Hematopoietic multipotent progenitor cell treated with erythropoietin and hydrocortisone succinate and interleukin-3 and kit ligand, for 6 days (in vitro differentiated cells): Measurements from ENCODE around the gene MRTFB.

Source experiments
- DNase-seq: peaks from one replicate; pipeline ENCODE4 v3.0.0-alpha.2; 2015

MRTFB gene

DNA sequence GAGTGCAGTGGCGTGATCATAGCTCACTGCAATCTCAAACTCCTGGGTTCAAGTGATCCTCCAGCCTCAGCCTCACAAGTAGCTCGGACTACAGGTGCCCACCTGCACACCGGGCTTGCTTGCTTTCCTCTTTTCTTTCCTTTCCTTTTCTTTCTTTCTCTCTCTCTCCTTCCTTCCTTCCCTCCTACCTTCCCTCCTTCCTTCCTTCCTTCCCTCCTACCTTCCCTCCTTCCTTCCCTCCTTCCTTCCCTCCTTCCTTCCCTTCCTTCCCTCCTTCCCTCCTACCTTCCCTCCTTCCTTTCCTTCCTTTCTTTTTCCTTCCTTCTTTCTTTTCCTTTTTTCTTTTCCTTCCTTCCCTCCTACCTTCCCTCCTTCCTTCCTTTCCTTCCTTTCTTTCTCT lies 225.5 kb downstream of the MRTFB start:
- no peak for DNase-seq

DNA sequence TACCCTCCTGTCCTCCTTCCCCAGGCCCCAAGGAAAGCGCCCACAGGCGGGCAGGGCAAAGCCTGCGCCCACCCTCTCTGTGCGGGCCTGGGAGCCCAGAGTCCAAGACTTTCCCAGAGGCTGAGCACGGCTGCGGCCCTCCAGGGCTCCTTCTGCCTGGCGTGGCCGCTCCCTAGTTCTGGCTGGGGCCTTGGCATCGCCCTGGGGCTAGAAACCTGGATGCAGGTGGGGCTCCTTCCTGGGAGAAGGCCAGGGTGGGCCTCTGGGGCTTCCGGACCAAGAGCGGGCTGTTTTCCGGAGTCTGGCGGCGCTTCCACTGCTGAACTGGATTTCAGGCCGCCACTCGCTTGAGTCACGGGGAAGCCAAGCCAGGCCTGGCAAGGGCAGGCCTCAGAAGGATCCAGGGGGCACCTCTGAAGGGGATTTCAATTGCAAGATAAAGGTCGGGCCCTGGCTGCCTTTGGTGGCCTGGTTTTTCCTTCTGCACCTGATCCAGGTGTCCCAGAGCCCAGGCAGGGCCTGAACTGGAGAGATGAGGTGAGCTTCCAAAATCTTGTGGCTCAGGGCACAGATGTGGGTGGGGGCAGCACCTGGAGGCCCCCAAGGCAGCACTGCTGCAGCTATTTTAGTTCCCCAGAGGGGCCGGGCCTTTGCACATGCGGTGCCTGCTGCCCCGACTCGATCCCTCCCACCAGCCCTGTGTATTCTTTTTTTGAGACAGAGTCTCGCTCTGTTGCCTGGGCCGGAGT lies 227.4 kb downstream of the MRTFB start:
- no peak for DNase-seq

DNA sequence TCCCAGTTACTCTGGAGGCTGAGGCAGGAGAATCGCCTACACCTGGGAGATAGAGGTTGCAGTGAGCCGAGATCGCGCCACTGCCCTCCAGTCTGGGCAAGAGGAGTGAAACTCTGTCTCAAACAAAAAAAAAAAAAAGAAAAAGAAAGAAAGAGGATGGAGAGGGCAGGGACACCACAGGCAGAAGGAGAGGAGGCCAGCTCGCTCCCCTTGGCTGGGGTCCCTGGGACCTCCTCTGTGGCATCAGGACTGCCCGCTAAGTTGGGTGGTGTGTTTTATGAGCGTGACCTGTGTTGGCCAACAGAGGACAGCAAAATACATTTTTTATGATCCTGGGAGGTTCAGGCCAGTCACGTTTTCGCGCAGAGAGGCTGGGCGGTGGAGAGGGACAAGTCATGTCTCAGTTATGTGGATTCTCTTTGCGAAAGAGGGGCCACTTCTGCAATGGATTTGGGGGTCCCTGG lies 229.6 kb downstream of the MRTFB start:
- peak; percentile 84 for DNase-seq

DNA sequence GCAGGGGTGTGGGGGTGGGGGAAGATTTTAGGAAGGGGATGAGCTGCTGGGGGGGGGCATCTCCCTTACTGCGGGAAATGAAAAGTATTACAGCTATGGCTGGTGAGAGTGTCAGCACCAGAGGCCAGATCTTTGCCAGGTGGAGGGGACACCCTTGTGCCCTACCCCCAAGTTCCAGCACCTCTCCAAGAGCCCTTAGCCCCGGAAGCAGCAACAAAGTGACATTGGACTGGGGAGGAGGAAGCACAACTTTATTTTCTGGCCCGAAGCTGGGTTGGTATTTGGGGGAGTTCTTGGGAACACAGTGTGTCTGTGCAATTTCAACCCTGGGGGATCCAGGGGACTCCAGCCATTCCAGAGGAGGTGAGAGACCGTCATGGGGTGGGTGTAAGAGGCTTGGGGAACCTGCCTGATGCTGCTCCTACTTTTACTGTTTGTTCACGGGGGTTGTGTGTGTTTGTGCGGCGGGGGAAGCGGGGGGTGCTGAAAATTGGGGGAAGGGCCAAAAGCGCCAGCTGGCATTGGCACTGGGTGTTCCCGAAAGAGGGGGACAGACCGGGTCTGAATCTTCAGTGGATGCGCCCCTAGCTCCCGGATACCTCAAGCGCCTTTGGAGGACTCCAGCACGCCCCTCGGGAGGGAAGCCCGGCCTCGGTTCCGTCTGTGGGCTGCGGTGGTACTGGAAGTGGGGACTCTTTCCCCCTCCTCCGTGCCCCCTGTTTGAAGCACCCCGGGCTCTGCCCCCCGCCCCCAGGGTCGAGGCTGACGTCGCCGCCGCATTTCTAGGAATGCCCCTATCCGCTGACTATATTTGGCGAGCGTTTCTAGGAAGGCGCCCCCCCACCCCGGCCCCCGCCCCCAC lies 230.3 kb downstream of the MRTFB start:
- peak; percentile 20 for DNase-seq

DNA sequence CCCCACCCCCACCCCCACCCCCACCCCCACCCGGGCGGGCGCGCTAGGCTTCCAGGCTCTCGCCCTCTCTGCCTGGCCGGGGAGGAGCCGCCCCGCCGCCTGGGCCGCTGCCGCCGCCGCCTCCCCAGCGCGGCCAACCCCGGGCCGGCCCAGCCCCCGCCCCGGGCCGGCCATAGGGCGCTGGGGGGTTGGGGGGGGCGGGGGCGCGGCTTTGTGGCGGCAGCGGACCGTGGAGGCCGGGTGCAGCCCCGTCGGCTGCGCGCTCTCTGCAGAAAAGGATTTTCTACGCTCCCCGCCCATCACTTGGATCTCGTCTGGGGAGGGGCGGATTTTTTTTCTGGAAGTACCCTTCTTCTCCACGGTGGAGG lies 230.9 kb downstream of the MRTFB start:
- peak; percentile 73 for DNase-seq

DNA sequence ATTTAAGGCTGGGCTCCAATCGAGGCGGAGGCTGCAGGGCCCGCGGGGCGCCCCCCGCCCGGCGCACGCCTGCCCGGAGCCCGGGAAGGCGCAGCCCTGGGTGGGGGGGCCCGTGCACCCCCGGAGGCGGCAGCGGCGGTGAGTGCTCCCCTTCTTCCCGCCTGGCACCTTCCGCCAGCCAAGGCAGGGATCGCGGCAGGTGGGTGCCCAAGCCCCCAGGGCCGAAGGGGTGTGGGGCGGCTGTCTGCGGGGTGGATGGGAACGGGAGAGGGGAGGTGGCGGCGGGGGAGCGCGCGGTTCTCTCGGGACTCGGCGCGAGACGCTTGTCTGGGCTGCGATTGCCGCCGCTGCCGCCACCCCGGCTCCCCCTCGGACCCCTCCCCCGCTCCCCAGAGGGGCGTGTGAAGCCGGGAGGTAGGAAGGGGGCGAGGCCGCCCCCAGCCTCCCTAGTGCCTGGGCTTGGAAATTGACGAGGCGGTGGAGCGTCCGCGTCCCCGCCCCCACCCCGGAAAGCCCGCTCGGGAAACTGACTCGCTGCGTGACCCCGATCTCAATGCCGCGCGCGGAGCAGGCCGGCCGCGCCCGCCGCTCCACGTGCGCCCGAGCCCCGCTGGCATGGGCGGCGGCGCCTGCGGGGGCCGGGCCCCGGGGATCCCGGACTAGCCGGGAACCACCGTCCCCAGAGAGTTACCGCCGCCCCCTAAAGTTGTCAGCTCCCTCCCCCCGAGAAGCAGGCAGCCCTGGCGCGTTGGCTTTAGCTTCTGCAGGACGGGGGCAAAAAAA lies 231.5 kb downstream of the MRTFB start:
- no peak for DNase-seq

DNA sequence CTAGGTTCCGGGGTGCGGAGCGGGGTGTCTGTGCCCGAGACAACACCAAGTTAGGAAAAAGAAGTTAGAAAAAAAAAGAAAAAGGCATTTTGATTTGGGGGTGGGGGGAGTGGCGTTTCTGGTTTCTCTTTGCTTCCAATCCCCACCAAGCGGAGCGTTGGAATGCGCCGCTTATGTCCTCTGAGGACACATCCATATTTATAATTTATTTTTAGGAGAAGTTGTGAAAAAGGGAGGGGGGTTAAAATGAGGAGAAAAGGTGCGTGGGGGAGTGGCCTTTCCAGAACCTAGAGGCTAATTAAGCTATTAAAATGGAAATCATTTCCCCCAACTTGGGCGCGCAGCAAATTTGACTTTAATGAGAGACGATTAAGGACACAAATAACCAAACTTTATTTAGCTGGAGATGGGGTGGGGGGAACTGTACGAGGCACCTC lies 232.1 kb downstream of the MRTFB start:
- DNase-seq, result no peak

DNA sequence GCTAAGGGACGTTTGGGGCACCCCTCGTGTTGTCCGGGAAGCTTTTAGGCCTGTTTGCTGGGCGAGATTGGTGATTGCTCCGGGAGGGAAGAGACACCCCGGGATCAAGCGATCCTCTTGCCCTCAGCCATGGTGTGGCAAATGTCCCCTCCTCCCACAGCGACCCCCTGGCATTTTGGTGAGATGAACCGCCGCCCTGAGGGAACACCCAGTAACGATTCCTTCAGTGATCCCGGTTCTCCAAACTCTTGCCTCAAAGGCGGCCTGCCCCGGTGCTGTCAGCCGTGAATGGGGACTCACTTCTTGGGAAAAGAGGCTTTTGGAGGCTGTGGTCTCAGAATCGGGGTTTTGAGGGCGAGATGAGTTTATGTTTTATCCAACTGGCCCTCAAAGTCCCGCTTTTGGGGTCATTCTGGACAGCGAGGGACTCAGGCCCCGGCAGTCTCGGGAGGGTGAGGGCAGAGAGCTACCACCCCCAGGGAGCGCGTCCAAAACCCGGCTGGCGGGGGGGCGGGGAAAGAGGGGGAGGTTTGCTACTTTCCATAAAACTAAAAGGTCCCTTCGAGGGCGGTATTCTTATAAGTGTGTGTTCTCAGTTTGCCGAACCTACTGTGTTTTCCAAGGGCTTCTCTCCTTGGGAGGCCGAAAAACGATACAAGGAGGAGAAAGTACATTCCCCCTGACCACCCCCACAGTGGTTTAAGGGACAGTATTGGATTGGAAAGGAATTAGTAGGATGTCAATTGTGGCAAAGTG lies 232.7 kb downstream of the MRTFB start:
- no peak for DNase-seq

DNA sequence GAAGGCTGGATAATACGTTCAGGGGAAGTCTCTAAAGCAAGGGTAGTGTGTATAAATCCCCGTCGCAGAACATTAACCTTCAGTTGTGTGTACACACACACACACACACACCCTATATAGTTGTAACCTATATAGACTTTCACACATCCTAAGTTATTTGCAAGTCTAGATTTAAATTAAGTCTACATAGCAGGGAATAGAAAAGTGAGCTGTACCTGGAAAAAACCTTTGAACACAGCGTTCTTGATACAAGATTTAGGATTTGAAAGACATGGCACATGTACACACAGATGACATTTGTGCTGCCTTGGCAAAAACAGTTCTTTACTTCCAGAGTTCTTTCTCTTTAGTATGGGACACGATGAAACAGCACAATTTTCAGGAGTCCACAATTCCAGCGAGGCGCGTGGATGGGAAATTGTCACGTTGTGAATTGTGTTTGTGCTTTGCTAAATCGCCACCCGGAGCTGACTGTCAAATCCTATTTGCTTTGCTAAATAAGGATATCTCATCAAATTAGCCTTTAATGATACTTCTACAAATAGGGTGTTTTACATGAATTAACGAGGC lies 233.9 kb downstream of the MRTFB start:
- DNase-seq, result no peak

DNA sequence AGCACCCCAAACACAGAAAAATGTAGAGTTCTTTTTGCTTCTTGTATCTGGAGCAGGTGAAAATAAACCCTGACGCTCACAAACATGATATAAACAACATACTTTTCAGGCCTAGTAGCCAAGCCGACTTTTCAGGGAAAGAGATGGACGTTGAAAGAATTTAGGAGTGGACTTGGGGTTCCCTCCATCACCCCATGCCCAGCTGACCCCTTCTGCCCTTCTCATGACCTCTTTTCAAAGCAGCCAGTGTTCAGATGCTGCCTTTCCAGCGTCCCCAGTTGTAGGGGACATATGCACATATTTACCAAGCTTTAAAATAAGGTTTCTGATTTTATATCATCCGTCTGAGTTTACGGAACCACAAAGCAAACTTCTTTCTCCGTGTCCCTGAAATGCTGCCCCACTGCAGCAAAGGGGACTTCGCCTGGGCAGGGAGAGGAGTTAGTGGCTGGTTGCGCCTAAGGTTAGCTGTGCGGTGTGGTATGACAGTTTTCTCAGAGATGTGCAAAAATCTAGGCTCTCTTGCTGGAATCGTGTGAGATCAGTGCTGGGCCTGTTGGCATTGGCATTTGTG lies 235.5 kb downstream of the MRTFB start:
- no peak for DNase-seq

DNA sequence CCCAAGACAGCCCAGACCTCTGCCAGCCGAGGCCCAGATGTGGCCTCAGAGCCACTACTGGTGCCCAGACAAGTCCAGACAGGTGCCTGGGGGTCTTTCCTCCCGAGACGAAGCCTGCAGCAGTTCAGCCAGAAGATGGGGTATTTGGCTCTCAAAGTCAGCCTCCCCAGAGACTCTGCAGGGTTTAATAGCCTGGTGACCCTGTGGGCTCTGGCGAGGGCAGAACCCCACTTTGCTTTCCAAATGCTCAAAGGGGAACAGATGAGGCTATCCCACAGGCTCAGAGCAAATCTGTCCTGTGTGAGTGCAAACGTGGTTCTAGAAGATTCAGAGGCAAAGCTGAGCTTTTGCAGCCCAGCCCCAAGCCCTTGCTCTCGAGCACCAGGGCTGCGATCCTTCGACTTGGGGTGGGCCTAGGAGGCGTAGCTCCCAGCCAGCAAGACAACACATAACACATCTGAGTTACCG lies 236.0 kb downstream of the MRTFB start:
- no peak for DNase-seq

DNA sequence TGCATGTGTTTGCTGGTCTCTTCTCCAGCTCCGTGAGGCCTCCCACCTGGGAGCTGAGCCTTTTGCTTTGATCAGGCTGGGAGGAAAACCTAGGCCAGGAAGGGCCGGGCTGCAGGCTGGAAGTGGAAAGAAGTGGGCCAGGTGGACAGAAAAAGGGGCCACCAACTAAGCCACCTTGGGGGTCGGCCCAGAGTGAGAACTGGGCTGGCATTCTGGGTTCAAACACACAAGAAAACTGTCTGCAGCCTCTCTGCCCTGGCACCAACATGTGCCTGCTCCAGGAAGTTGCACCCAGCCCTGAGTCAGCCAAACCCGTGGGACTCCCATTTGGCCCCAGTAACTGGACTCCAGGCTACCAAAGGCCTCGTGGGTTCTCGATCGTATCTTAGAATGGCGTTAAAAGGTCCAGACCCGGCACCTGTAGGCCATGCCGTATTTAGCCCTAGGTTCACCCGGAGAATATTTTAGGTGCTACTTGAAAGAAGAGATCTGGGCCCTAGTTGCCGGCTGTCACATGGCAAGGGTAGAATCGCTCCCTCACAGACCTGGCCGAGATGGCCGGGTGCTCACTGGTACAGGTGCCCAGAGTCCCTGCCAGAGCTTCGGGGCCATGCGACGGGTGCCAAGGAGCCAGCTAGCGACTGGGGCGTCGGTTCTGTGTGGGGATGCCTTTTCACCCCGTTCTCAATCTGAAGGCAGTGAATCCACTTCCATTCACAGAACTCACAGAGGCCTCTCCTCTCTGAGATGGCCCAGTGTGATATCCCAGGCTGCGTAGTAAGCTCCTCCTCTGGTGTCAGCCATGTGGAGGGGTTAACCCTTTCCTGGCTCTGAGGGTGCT lies 236.6 kb downstream of the MRTFB start:
- peak; percentile 31 for DNase-seq

DNA sequence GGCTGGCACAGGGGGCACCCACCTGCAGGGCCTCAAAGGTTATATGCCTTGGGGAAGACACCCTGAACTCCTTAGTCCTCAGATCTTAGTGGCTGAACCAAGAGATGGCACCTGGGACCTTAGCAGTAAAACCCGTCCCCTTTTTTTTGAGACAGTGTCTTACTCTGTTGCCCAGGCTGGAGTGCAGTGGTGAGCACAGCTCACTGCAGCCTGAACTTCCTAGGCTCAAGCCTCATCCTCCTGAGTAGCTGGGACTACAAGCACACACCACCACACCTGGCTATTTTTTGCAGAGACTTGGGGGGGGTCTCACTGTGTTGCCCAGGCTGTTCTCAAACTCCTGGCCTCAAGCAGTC lies 237.2 kb downstream of the MRTFB start:
- no peak for DNase-seq

DNA sequence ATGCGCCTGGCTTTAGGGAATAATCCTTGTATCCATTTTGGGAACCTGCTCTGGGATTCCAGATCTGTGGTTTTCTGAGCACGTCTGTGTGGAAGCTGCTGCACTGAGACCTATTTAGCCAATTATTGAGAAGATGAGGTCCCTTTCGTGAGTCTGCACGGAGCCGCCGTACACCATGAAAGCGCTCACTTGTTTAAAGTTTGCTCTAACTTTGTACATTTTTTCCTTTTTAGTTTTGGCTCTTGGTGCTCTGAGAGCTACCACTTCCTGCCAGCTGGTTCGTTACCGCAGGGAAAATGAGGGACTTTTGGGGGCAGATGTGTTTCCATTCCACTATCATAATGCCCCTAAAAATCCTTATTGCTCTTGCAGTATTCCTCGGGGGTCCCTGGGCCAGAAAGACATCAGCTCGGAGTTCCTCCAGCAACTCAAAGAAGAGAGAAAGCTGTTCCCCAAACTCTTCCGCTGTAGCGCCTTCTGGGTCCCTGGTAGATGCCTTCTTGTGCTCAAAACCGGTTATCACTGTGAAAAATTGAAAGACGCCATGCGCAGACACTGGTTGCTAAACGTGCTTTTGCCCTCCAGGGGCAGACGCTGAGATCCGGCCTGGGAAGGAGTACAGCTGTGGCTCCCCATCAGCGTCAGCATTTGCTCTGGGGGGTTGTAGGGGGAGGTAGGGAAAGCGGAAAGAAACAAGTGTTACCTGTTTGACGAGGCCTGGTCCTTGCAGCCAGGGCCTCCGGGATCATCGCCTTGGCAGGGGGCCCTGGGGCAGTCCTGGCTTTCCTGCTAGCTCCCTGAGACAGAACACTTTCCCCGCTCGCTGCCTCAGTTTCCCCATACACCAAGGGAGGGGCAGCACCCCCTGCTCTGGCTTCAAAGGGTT lies 238.1 kb downstream of the MRTFB start:
- DNase-seq, result peak; percentile 46

DNA sequence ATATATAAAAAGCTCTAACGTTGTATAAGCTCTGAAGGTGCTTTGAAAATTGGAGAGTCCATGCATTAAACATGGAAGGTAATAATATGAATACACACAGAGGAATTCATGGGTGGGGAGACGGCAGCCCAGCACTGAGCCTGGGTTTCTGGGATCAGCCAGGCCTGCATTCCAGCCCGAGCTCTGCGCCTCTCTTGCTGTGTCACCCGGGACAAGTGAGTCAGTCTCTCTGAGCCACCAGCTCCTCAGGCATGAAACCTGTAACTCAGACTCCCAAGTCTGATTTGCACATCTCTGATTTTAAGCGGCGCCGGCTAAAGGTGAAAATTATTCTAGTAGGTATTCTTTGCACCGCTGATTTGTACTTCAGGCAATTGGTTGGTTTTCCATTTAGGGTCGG lies 238.8 kb downstream of the MRTFB start:
- no peak for DNase-seq

DNA sequence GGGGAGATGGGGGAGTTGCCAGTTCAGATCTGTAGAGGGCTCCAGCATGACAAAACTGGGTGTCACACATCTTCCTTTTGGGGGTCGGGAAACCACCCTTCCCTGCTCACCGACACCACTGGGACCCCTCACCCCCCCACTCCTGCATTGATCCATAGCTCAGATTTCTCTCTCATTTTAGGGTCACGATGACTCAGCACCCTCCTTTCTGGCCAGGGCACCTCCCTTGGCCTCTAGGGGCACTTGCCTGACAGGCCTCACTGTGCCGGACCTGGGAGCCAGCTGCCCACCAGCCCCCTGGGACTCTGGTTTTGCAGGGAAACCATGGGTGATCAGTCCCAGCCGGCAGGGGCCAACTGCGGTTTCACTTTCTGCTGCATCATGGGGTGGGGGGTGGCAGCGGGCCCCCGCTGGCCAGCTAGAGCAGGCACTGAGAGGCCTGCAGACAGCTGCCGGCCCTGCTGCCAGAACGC lies 239.4 kb downstream of the MRTFB start:
- no peak for DNase-seq

DNA sequence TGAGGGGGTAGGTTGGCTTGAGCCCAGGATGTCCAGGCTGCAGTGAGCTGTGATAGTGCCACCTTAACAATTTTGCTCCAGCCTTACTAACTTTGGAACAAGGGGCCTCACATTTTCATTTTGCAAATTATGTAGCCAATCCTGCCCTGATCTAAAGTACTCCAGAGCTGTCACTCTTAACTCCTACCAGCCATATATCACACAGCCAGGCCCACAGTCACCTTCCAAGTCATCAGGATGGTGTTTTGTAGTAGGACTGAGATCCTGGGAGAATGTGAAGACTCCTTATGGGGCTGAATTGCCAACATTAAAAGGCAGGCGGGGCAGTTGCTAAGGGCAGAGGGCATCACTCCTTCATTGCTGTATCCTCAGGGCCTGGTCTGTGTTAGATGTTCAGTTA lies 243.0 kb downstream of the MRTFB start:
- no peak for DNase-seq

DNA sequence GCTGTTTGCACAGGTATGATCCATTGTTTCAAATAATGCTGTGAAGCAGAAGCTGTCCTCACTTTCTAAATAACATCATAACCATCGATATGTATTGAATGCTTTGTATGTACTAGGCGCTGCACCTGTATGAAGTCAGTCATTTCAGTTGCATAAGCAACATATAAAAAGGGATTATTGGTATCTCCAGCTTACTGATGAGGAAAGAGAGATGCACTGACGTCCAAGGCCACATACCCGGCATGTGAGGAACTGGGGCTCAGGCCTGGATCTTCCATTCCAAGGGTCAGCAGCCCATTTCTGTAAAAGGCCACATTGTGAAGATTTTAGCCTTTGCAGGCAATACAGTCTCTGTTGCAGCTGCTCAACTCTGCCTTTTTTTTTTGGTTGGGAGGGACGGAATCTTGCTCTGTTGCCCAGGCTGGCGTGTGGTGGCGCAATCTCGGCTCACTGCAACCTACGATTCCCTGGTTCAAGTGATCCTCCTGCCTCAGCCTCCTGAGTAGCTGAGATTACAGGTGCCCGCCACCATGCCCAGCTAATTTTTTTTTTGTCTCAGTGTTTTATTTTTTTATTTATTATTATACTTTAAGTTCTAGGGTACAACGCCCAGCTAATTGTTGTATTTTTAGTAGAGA lies 244.7 kb downstream of the MRTFB start:
- no peak for DNase-seq
